Common myeloid progenitor, CD34-positive (primary cell): ENCODE data around the gene KAT2B.

Experiments used
- CTCF ChIA-PET: fragments of 350-600 bp; sonication (Branson Sonifier 250); formaldehyde crosslinking; loops from one replicate; lab custom pipeline; 2021; ENCODE audit warnings: antibody characterized with exemption; lab: Charles Lee
- POLR2A ChIA-PET: fragments of 350-600 bp; sonication (Branson Sonifier 250); formaldehyde crosslinking; loops from one replicate; lab custom pipeline; 2021; ENCODE audit warnings: antibody characterized with exemption; lab: Charles Lee
- DNase-seq, 3 donors: peaks; one replicate each; pipeline versions ENCODE4 v3.0.0 to v3.0.0-alpha.2; 2013
- H3K27ac ChIP-seq, 2 experiments: 1 replicate in 1 of 2; 2 replicates in 1 of 2; pipeline ENCODE4 v1.7.0; 2013; ENCODE audit warnings: inconsistent platforms in 2 of 2, low read length in 2 of 2, mild to moderate bottlenecking in 2 of 2, low read depth in 1 of 2, moderate library complexity in 1 of 2; ENCODE audit not compliant: severe bottlenecking in 2 of 2, insufficient read depth in 1 of 2, poor library complexity in 1 of 2
- H3K27me3 ChIP-seq, 5 experiments: replicated peaks in 2 of 5; 1 replicate in 3 of 5; 2 replicates in 2 of 5; pipeline versions ENCODE4 v1.6.1 to v1.7.0; 2013; ENCODE audit warnings: low read length in 4 of 5, mild to moderate bottlenecking in 2 of 5, moderate library complexity in 2 of 5, inconsistent platforms in 1 of 5; ENCODE audit not compliant: insufficient read depth in 5 of 5, control insufficient read depth in 4 of 5
- H3K36me3 ChIP-seq, 4 experiments: 1 replicate in 2 of 4; 2 replicates in 2 of 4; pipeline versions ENCODE4 v1.6.1 to v1.7.0; 2013; ENCODE audit warnings: low read length in 3 of 4, control low read depth in 1 of 4, mild to moderate bottlenecking in 1 of 4; ENCODE audit not compliant: control insufficient read depth in 4 of 4, insufficient read depth in 4 of 4
- H3K4me1 ChIP-seq, 4 experiments: 1 replicate in 3 of 4; 2 replicates in 1 of 4; pipeline versions ENCODE4 v1.6.1 to v1.7.1; 2013; ENCODE audit warnings: low read length in 3 of 4, mild to moderate bottlenecking in 3 of 4, control low read depth in 1 of 4, inconsistent platforms in 1 of 4, moderate library complexity in 1 of 4; ENCODE audit not compliant: control insufficient read depth in 4 of 4, insufficient read depth in 4 of 4; ENCODE audit errors: control extremely low read depth in 1 of 4
- H3K4me3 ChIP-seq, 7 experiments: 1 replicate in 4 of 7; 2 replicates in 3 of 7; pipeline versions ENCODE4 v1.5.1 to v1.7.0; 2013; ENCODE audit warnings: mild to moderate bottlenecking in 7 of 7, low read length in 6 of 7, moderate library complexity in 6 of 7, inconsistent platforms in 2 of 7, low read depth in 2 of 7, control low read depth in 1 of 7; ENCODE audit not compliant: insufficient read depth in 4 of 7, control insufficient read depth in 1 of 7; ENCODE audit errors: extremely low read depth in 1 of 7
- H3K9me3 ChIP-seq, 5 experiments: 1 replicate in 4 of 5; 2 replicates in 1 of 5; pipeline versions ENCODE4 v1.6.1 to v1.7.1; 2013; ENCODE audit warnings: low read length in 4 of 5, mild to moderate bottlenecking in 2 of 5, inconsistent platforms in 1 of 5, low read depth in 1 of 5, moderate library complexity in 1 of 5; ENCODE audit not compliant: control insufficient read depth in 4 of 5, insufficient read depth in 2 of 5; ENCODE audit errors: control extremely low read depth in 1 of 5
- WGBS: methylation state at CpG from one replicate; pipeline ENCODE4 v1.1.5; 2013; ENCODE audit not compliant: insufficient coverage; 5-methylcytosine and 5-hydroxymethylcytosine counted together

Gene KAT2B

GRCh38 chr3:20111836-20112235 lies 71.6 kb downstream of the KAT2B start:
- Histone ChIP-seq H3K4me3 (no peak overlapping the region), H3K27me3 (no peaks in the 10 kb centered on the region), H3K27ac (no peak overlapping the region), H3K9me3 (no peaks in the 10 kb centered on the region), H3K4me1 (no peaks in the 10 kb centered on the region), H3K36me3 (peaks cover 5 to 29% (median 18%) of the 10 kb centered on the region in 4 experiments)
- ChIA-PET POLR2A (no interaction called here), CTCF (interaction anchor here (0.7 kb wide), 1 partner anchor 58 kb away, joined by 3 read pairs; no protein-coding TSS in a partner anchor)
- no peak for DNase-seq
- WGBS: 100% methylated on average over 5 of the region's 6 CpGs

GRCh38 chr3:20121088-20121487 lies 80.8 kb downstream of the KAT2B start:
- ChIA-PET POLR2A (no interaction called here), CTCF (no interaction called here)
- Histone ChIP-seq H3K36me3 (peaks cover 4 to 34% (median 18%) of the 10 kb centered on the region in 4 experiments), H3K9me3 (no peaks in the 10 kb centered on the region), H3K4me1 (no peaks in the 10 kb centered on the region), H3K27ac (no peak overlapping the region), H3K27me3 (no peaks in the 10 kb centered on the region), H3K4me3 (no peak overlapping the region)
- 100% methylated on average over 1 of the region's 3 CpGs for WGBS
- no peak for DNase-seq

GRCh38 chr3:20123131-20123652 lies 82.9 kb downstream of the KAT2B start:
- ChIA-PET CTCF (no interaction called here), POLR2A (no interaction called here)
- Histone ChIP-seq H3K27ac (no peak overlapping the region), H3K9me3 (no peaks in the 10 kb centered on the region), H3K27me3 (no peaks in the 10 kb centered on the region), H3K4me1 (no peaks in the 10 kb centered on the region), H3K36me3 (peaks cover 9 to 38% (median 26%) of the 10 kb centered on the region in 4 experiments), H3K4me3 (no peak overlapping the region)
- 100% methylated on average over 1 of the region's 2 CpGs for WGBS
- DNase-seq: no peak

GRCh38 chr3:20125289-20125688 lies 85.0 kb downstream of the KAT2B start:
- Histone ChIP-seq H3K27me3 (no peaks in the 10 kb centered on the region), H3K9me3 (no peaks in the 10 kb centered on the region), H3K36me3 (peaks cover 9 to 33% (median 23%) of the 10 kb centered on the region in 4 experiments), H3K4me3 (no peak overlapping the region), H3K4me1 (no peaks in the 10 kb centered on the region), H3K27ac (no peak overlapping the region)
- no CpG with 5 or more reads among the region's 4 CpGs for WGBS
- CTCF ChIA-PET: interaction anchor here (0.6 kb wide), 1 partner anchor 660 kb away, joined by 3 read pairs; no protein-coding TSS in a partner anchor
- no peak for DNase-seq
- POLR2A ChIA-PET: no interaction called here

GRCh38 chr3:20125897-20126296 lies 85.7 kb downstream of the KAT2B start:
- H3K27me3 ChIP-seq: no peaks in the 10 kb centered on the region
- 80% methylated on average over 1 of the region's 10 CpGs for WGBS
- POLR2A ChIA-PET: interaction anchor here (0.5 kb wide), 1 partner anchor 1091 kb away, joined by 3 read pairs; no protein-coding TSS in a partner anchor

GRCh38 chr3:20128358-20128757 lies 88.1 kb downstream of the KAT2B start:
- WGBS: no CpG with 5 or more reads among the region's 2 CpGs
- ChIA-PET POLR2A (no interaction called here), CTCF (no interaction called here)
- H3K4me3 ChIP-seq: no peak overlapping the region
- H3K27ac ChIP-seq: no peak overlapping the region
- peaks cover 6 to 24% (median 15%) of the 10 kb centered on the region in 4 experiments for H3K36me3 ChIP-seq
- no peaks in the 10 kb centered on the region for H3K4me1 ChIP-seq
- no peaks in the 10 kb centered on the region for H3K27me3 ChIP-seq
- no peak for DNase-seq
- no peaks in the 10 kb centered on the region for H3K9me3 ChIP-seq

More at GRCh38 chr3:20125897-20126296, 85.7 kb downstream of the KAT2B start:
- CTCF ChIA-PET: no interaction called here
- Histone ChIP-seq H3K9me3 (no peaks in the 10 kb centered on the region), H3K4me1 (no peaks in the 10 kb centered on the region), H3K27ac (no peak overlapping the region), H3K36me3 (peaks cover 6 to 33% (median 22%) of the 10 kb centered on the region in 4 experiments), H3K4me3 (peak overlapping the region in 1 of 7 experiments; percentile 4)
- peak; percentile 26 to 65 (median 51) for DNase-seq

- H3K4me3 ChIP-seq: no peak overlapping the region
- no peak overlapping the region for H3K27ac ChIP-seq
- H3K27me3 ChIP-seq: no peaks in the 10 kb centered on the region
- no peaks in the 10 kb centered on the region for H3K9me3 ChIP-seq
- H3K36me3 ChIP-seq: peaks cover 6 to 20% (median 11%) of the 10 kb centered on the region in 4 experiments
- no peaks in the 10 kb centered on the region for H3K4me1 ChIP-seq
- ChIA-PET POLR2A (no interaction called here), CTCF (no interaction called here)
- WGBS: 98% methylated on average over 7 of the region's 7 CpGs
- no peak for DNase-seq
Observed at GRCh38 chr3:20130106-20130505, 89.9 kb downstream of the KAT2B start.
